IPS-20b (cell line): Measurements from ENCODE around the gene RXRA.

Source experiments
- H3K27ac ChIP-seq: one replicate; pipeline ENCODE4 v1.5.1; 2013; ENCODE audit warnings: low read length
- H3K27me3 ChIP-seq: 2 replicates; pipeline ENCODE4 v1.6.1; 2013; ENCODE audit warnings: mild to moderate bottlenecking, low read length, inconsistent platforms; ENCODE audit not compliant: insufficient read depth
- H3K36me3 ChIP-seq: 2 replicates; pipeline ENCODE4 v1.6.1; 2013; ENCODE audit warnings: low read depth, mild to moderate bottlenecking, inconsistent platforms, low read length, moderate library complexity; ENCODE audit not compliant: insufficient read depth
- H3K4me1 ChIP-seq: 2 replicates; pipeline ENCODE4 v1.6.1; 2013; ENCODE audit warnings: mild to moderate bottlenecking, control low read depth, inconsistent platforms, low read length, moderate library complexity; ENCODE audit not compliant: insufficient read depth
- H3K4me3 ChIP-seq: 2 replicates; pipeline ENCODE4 v1.5.1; 2013; ENCODE audit warnings: mild to moderate bottlenecking, low read length, inconsistent platforms
- H3K9ac ChIP-seq: 2 replicates; pipeline ENCODE4 v1.6.1; 2013; ENCODE audit warnings: low read depth, mild to moderate bottlenecking, inconsistent platforms, low read length, moderate library complexity
- H3K9me3 ChIP-seq: 2 replicates; pipeline ENCODE4 v1.6.1; 2013; ENCODE audit warnings: mild to moderate bottlenecking, low read depth, low read length, inconsistent platforms; ENCODE audit not compliant: insufficient read depth

RXRA gene

DNA sequence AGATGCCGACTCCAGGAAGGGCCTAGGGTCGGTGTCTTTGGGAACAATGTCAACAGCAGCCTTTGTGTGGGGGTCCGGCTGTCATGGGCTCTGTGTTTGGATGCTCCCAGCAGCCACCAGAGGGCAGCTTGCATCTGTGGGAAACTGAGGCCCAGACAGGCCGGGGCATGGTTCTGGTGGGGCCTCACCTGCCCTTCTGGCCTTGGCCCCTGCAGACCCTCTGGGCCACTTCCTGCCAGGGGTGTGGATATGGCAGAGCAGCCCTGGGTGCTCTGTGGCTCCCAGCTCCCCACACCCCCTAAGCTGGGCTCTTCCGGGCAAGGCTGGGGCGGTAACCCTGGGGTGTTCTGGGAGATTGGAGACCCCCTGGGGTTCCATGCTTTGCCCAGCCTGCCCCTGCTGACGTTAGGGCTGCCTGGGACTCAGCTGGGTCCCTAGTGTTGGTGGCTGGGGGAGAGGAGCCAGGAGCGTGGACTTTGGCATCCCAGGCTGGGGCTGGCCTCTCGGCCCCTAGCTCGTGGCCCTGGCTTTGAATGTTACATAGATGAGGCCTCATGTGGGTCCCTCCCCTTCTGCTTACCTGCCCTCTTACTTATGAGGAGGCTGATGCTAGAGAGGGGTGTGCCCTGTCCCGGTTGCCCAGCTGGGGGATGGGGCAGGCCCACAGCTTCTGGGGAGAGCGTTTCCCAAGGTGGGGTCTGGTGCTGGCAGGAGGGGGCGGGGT, 38.3 kb downstream of the RXRA start:
- H3K36me3 ChIP-seq = no peaks in the 10 kb centered on the region
- no peaks in the 10 kb centered on the region for H3K27me3 ChIP-seq
- H3K9ac ChIP-seq = no peak overlapping the region
- no peak overlapping the region for H3K27ac ChIP-seq
- no peak overlapping the region for H3K4me3 ChIP-seq
- H3K9me3 ChIP-seq = no peaks in the 10 kb centered on the region
- H3K4me1 ChIP-seq = no peaks in the 10 kb centered on the region

DNA sequence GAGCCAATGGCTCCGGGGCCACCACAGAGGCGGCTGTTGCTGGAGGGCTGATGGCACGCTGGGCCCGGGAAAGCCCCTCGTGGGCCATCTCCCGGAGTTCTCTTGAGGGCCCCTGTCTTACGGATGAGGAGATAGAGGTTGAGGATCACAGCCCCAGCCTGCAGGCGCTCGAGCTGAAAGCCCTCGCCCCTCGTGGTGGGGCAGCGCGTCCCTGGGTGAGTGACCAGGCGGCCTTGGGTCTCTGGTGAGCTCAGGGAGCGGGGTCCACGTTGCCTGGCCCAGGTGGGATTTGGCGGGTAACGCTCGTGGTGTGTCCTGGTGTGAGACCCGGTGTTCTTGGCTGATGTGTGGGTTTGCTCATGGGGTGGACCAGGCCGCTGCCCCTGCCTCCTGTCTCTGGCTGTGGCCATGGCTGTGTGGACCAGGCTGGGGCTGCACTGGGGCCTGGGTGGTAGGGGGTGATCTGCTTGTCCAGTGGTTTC, 38.9 kb downstream of the RXRA start:
- no peak overlapping the region for H3K4me3 ChIP-seq
- H3K27ac ChIP-seq = no peak overlapping the region
- H3K4me1 ChIP-seq = no peaks in the 10 kb centered on the region
- H3K27me3 ChIP-seq = no peaks in the 10 kb centered on the region
- no peaks in the 10 kb centered on the region for H3K36me3 ChIP-seq
- no peak overlapping the region for H3K9ac ChIP-seq
- no peaks in the 10 kb centered on the region for H3K9me3 ChIP-seq

DNA sequence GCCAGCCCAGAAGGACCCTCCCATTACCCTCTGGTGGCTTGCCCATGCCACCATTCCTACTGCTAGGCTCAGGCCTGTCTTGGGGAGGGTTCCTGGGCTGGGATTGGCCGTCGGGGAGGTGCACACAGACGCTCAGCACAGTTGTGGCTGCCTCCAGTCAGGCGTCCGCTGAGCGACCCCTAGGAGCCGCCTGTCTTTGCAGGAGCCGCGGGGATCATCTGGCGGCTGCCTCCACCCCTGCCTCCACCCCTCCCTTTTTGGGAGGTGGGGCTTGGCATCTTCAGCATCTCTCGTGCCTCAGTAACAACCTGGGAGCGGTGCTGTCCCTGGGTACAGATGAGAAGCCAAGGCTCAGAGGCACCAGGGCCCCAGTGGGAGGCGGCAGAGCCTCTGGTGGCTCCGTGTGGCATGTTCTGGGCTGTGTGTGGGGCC, 39.6 kb downstream of the RXRA start:
- no peaks in the 10 kb centered on the region for H3K36me3 ChIP-seq
- H3K4me3 ChIP-seq = no peak overlapping the region
- no peaks in the 10 kb centered on the region for H3K4me1 ChIP-seq
- no peak overlapping the region for H3K9ac ChIP-seq
- no peak overlapping the region for H3K27ac ChIP-seq
- no peaks in the 10 kb centered on the region for H3K9me3 ChIP-seq
- no peaks in the 10 kb centered on the region for H3K27me3 ChIP-seq

DNA sequence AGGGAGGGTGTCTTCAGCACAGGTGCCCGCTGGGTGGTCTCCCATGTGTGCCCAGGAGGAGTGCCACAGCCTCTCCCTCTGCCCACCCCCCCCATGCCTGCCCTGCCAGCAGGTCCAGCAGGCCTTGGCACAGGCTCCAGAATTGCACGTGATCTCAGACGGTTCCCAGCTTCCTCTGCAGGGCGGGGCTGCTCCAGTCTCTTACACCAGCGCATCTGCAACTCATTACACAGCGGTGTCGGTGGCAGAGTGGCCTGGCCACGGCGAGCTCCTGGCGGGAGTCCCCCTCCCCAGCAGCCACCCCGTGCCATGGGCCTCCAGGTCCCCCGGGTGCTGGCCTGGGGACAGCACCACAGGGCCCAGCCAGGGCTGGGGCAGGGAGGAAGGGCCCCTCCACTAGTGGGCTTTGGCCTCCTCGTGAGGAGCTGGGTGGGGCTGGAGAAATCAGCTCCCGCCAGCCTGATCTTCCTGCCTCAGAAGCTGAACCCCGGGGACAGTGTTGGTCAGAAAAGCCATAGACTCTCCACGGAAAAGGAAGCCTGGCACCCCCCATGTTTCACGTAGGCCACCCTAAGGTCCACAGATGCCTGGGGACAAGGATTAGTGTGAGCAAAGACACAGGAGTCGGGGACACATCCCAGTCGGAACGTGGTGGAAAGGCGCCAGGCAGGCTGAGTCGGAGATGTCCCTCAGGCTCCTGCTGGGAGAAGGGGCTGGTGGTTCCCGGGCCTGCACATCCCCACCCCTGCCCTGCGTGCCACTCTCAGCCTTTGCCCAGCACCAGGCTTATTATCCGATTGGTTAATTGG, 40.2 kb downstream of the RXRA start:
- Histone ChIP-seq H3K36me3 (no peaks in the 10 kb centered on the region), H3K27me3 (no peaks in the 10 kb centered on the region), H3K27ac (no peak overlapping the region), H3K4me3 (no peak overlapping the region), H3K4me1 (no peaks in the 10 kb centered on the region), H3K9me3 (no peaks in the 10 kb centered on the region), H3K9ac (no peak overlapping the region)

DNA sequence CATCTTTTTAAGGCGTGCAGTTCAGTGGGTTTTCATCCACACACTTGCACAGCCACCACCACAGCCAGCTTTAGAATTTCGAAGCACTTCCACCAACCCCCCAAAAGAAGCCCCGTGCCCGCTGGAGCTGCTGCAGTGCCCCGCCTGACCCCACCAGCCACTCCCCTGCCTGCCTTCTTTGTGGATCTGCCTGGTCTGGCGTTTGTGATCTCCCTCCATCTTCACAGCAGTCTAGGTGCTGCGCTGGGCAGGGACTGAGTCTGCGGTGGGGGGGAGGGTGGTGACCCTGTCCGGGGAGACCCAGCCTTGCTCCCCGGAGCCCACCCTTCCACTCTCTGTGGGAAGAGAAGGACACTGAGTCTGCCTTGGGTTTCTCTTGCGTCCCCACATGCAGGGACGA, 40.8 kb downstream of the RXRA start:
- Histone ChIP-seq H3K9ac (no peak overlapping the region), H3K4me3 (no peak overlapping the region)

DNA sequence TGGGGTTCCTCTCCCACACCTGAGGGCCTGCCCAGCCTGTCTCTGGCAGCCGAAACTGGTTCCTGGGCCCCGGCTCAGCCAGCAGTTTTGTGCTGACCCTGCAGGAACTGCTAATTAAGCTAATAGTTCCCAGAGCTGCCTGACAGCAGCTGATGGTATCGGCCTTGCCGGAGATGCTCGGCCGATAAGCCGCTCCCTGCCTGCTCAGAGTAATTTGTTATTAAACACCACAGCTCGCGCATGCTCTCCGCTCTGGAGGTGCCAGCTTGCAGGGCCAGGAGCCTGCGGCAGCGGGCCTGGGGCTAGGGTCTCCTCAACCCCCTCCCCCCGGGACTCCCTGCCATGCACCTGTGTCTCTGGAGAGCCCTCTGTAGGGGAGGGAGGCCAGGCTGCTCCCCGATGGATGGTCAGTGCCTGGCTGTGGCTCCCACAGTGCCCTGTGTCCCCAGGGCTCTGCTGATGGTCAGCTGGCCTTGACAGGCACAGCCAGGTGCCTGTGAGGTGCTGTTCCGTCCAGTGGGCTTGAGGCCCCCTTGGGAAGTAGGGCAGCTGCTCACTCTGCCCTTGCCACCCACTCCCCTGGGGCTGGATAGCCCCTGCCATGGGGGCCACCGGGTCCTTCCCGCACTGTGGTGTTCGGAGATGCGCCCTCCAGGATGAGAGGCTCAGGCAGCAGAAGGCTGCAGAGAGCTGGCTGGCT, 41.7 kb downstream of the RXRA start:
- H3K9me3 ChIP-seq = no peaks in the 10 kb centered on the region
- H3K27ac ChIP-seq = no peak overlapping the region
- no peak overlapping the region for H3K4me3 ChIP-seq
- no peaks in the 10 kb centered on the region for H3K4me1 ChIP-seq
- no peaks in the 10 kb centered on the region for H3K36me3 ChIP-seq
- no peak overlapping the region for H3K9ac ChIP-seq
- H3K27me3 ChIP-seq = no peaks in the 10 kb centered on the region

More for the DNA sequence above, 40.8 kb downstream of the RXRA start:
- Histone ChIP-seq H3K27me3 (no peaks in the 10 kb centered on the region), H3K9me3 (no peaks in the 10 kb centered on the region), H3K4me1 (no peaks in the 10 kb centered on the region), H3K27ac (no peak overlapping the region), H3K36me3 (no peaks in the 10 kb centered on the region)

DNA sequence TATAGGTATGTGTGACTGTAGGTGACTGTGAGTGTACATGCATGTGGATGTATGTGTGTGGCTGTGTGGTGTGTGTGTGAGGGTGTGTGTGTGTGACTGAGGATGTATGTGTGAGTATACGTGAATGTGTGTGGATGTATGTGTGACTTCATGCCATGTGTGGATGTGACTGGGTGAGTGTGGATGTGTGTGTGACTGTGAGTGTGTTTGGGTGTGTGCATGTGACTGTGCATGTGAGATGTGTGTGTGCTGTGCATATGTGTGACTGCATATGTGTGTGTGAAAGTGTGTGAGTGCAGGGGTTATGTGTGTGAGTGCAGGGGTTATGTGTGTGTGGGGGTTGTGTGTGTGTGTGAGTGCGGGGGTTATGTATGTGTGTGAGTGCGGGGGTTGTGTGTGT, 42.3 kb downstream of the RXRA start:
- H3K27ac ChIP-seq = no peak overlapping the region
- no peaks in the 10 kb centered on the region for H3K4me1 ChIP-seq
- H3K27me3 ChIP-seq = no peaks in the 10 kb centered on the region
- H3K9ac ChIP-seq = no peak overlapping the region
- H3K4me3 ChIP-seq = no peak overlapping the region
- no peaks in the 10 kb centered on the region for H3K36me3 ChIP-seq
- no peaks in the 10 kb centered on the region for H3K9me3 ChIP-seq

DNA sequence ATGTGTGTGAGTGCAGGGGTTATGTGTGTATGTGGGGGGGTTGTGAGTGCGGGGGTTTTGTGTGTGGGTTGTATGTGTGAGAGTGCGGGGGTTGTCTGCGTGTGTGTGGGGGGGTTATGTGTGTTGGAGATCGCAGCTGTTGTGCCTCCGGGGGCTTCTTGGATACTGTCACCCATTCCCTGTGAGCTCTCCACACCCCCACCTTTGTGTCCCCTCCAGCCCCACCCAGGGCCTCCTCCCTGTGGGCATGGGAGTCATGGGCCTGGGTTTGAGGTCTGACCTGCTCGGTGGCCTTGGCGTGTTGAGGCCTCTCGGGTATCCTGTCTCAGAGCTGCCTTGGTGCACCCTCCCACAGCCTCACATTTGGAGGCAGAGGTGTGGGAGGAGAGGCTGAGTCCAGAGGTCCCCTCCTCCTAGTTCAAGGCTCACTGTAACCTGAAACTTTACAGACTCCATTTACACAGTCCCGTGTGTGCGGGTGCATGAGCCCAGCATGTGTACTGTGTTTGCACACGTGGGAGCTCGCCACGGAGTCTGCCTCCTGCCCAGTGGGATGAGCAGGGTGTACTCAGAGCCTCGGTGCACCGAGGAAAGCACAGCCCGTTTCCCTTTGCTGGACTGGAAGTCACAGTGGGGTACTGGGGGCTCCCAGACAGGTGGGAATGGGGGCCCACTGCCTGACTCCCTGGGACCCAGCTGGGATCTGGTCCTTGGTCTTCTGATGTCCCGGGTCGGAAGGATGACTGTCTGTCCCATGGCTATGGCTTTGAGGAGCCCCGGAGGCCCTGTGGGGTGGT, 43.4 kb downstream of the RXRA start:
- H3K27ac ChIP-seq = no peak overlapping the region
- H3K4me3 ChIP-seq = no peak overlapping the region
- no peaks in the 10 kb centered on the region for H3K4me1 ChIP-seq
- no peak overlapping the region for H3K9ac ChIP-seq
- H3K27me3 ChIP-seq = no peaks in the 10 kb centered on the region
- no peaks in the 10 kb centered on the region for H3K36me3 ChIP-seq
- H3K9me3 ChIP-seq = no peaks in the 10 kb centered on the region

DNA sequence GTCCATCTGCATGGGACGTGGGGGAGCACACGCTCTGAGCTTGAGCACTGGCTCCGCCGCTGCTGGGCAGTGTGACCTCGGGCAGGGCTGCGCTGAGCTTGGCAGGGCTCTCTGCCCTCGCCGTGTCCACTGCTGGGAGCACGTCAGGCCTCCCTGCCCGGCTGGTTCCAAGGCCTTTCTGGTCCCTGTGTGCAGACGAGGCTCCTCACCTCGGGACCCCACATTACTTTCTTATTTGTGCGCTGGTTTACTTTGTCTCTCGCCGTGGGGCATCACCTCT, 43.9 kb downstream of the RXRA start:
- Histone ChIP-seq H3K9me3 (no peaks in the 10 kb centered on the region), H3K4me3 (no peak overlapping the region), H3K4me1 (no peaks in the 10 kb centered on the region; the same call in 1 of the 2 replicates), H3K27me3 (no peaks in the 10 kb centered on the region), H3K36me3 (no peaks in the 10 kb centered on the region), H3K27ac (no peak overlapping the region), H3K9ac (no peak overlapping the region)

DNA sequence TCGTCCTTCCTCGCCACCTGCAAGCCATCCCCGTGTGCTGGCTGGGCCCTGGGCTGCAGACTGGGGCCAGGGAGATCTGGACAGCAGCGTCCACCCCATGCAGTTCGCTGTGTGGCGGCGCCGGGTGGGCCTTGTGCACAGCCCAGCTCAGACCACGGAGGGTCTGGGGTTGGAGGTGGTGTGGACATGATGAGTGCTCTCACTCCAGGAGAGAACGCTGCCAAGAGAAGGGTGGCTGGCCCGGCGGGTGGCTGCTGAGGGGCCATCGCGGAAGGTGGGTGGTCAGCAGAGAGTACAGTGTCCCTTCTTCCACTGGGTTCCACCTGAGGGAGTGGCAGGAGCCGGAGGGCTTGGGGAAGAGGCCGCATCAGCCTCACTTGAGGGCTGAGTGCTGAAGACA, 44.4 kb downstream of the RXRA start:
- no peaks in the 10 kb centered on the region; the same call in 1 of the 2 replicates for H3K4me1 ChIP-seq
- no peaks in the 10 kb centered on the region for H3K36me3 ChIP-seq
- no peak overlapping the region for H3K27ac ChIP-seq
- H3K9ac ChIP-seq = no peak overlapping the region
- no peak overlapping the region for H3K4me3 ChIP-seq
- H3K27me3 ChIP-seq = no peaks in the 10 kb centered on the region
- H3K9me3 ChIP-seq = no peaks in the 10 kb centered on the region

DNA sequence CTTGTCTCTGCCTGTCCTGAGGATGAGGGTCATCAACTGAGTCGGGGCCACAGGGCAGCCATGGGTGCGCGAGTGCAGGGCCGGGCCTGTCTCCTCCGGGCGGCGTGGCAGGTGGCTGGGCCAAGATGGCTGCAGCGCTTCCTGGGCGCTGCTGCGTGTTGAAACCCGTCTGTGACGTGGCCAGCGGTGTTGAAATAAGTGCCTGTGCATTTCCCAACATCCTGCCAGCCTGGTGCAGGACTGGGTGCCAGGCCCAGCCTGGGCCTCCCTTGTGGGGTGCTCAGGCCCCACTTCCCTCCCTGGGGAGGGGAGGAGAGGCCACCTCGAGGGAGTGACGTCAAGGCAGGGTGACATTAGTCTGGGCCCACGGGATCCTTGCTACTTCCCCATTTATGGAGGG, 45.5 kb downstream of the RXRA start:
- H3K4me3 ChIP-seq = no peak overlapping the region
- H3K27me3 ChIP-seq = no peaks in the 10 kb centered on the region
- H3K27ac ChIP-seq = no peak overlapping the region
- no peaks in the 10 kb centered on the region; the same call in 1 of the 2 replicates for H3K4me1 ChIP-seq
- no peak overlapping the region for H3K9ac ChIP-seq
- no peaks in the 10 kb centered on the region for H3K36me3 ChIP-seq
- H3K9me3 ChIP-seq = no peaks in the 10 kb centered on the region
